Right lobe of liver (tissue), 6 donors: ENCODE data around the gene CLEC7A. TPM values are rescaled to one million over a fixed set of nuclear protein-coding genes. Genes with fewer than 3 reads are reported as not detected.

Experiments
- ATAC-seq, 4 donors: fragments of 200-7000 bp; cut with Tn5 transposase; one replicate each; pipeline ENCODE4 v1.9.1; 2020; ENCODE audit warnings: mild to moderate bottlenecking in 4 of 4, moderate library complexity in 4 of 4
- DNase-seq, 3 donors: peaks; one replicate each; pipeline ENCODE4 v3.0.0-alpha.2; 2020
- H3K27ac ChIP-seq, 3 donors: fragments of 200-600 bp; one replicate each; pipeline ENCODE4 v1.8.0; 2022
- H3K27me3 ChIP-seq, 2 donors: fragments of 200-600 bp; one replicate each; pipeline ENCODE4 v1.8.0; 2022
- H3K36me3 ChIP-seq, 4 donors: fragments of 200-600 bp; sonication (generic) in 1 of 4; one replicate each; pipeline versions ENCODE4 v1.5.1 to v1.8.0; 2017 to 2022; ENCODE audit warnings: control low read depth in 1 of 4
- H3K4me1 ChIP-seq, 4 donors: fragments of 200-600 bp; sonication (generic) in 1 of 4; one replicate each; pipeline versions ENCODE4 v1.5.1 to v1.8.0; 2017 to 2022; ENCODE audit warnings: control low read depth in 1 of 4
- H3K4me3 ChIP-seq, 3 donors: fragments of 200-600 bp; one replicate each; pipeline ENCODE4 v1.8.0; 2022
- H3K9me3 ChIP-seq, 4 donors: fragments of 200-600 bp; sonication (generic) in 1 of 4; one replicate each; pipeline versions ENCODE4 v1.5.1 to v1.8.0; 2017 to 2022; ENCODE audit warnings: control low read depth in 1 of 4
- POLR2A ChIP-seq: fragments of 450-650 bp; IDR thresholded peaks from one replicate; pipeline ENCODE4 v1.6.1; 2017; ENCODE audit warnings: antibody characterized with exemption, mild to moderate bottlenecking
- WGBS: methylation state at CpG from one replicate; pipeline ENCODE4 v1.1.6; 2018; ENCODE audit warnings: low coverage, low lambda C conversion rate; ENCODE audit not compliant: insufficient coverage; ENCODE audit errors: missing lambda C conversion rate; 5-methylcytosine and 5-hydroxymethylcytosine counted together
- intact Hi-C, 2 donors: fragments of 100-400 bp; cut with DNase I; formaldehyde crosslinking; loops; one replicate each; pipeline versions ENCODE4 v1.11.2 to v1.14.1; 2022
- total RNA-seq, 6 experiments: library from RNA; depleted of rRNA in 2 of 6; stranded (reverse); fragments of >200 nt in 2 of 6; fragmentation: NEBNext Ultra II Directional in 3 of 6; extraction: Animal tissue kit (Norgen Biotek cat#: 25700) in 3 of 6; gene quantifications; one replicate each; pipeline versions ENCODE4 v1.1.0 to v1.2.4, GENCODE V29; 2016 to 2023
- TF ChIP-seq, protein P1 (sequence below), 4 donors: fragments of 200-600 bp in 3 of 4; fragments of 450-650 bp in 1 of 4; IDR thresholded peaks; one replicate each; pipeline versions ENCODE4 v1.5.1 to v1.8.0; 2016 to 2022; ENCODE audit warnings: antibody characterized with exemption in 4 of 4, mild to moderate bottlenecking in 2 of 4
- donor health status: DM: no; HTN: yes; CAD: no.
- donor health status: DM: no; HTN: no; CAD: no.
- donor health status: DM: no; HTN: no; CAD: no.
- donor health status: DM: no; HTN: yes; CAD: no.
- donor health status: DM: no; HTN: yes; CAD: no.

CLEC7A gene
- total RNA-seq, 6 experiments from 2014 or later = 1.6 to 9.5 (median 3.8) TPM

DNA sequence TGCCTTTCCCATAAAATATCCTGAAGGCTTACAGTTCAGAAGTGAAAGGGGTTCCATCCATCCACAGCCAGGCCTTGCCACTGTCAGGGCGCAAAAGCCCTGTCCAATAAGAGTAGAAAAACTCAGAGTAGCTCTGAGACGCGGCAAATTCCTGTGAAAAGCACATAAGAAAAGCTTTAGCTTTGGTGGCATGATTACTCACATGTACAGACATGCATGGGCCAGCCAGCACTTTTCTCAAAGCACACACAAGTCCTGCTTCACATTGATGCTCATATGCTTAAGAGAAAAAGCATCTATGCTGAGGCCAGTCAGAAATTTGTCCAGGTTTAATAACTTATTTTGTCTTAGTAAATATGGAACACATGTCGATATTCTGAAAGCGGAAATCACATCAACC lies 56.7 kb downstream of the CLEC7A start:
- TF ChIP-seq, protein P1, sequence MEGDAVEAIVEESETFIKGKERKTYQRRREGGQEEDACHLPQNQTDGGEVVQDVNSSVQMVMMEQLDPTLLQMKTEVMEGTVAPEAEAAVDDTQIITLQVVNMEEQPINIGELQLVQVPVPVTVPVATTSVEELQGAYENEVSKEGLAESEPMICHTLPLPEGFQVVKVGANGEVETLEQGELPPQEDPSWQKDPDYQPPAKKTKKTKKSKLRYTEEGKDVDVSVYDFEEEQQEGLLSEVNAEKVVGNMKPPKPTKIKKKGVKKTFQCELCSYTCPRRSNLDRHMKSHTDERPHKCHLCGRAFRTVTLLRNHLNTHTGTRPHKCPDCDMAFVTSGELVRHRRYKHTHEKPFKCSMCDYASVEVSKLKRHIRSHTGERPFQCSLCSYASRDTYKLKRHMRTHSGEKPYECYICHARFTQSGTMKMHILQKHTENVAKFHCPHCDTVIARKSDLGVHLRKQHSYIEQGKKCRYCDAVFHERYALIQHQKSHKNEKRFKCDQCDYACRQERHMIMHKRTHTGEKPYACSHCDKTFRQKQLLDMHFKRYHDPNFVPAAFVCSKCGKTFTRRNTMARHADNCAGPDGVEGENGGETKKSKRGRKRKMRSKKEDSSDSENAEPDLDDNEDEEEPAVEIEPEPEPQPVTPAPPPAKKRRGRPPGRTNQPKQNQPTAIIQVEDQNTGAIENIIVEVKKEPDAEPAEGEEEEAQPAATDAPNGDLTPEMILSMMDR (IDR thresholded peaks at IDR 0.05) = no peak
- no peak for TF ChIP-seq POLR2A
- Histone ChIP-seq H3K9me3 (no peaks in the 10 kb centered on the region), H3K27me3 (no peaks in the 10 kb centered on the region), H3K36me3 (no peaks in the 10 kb centered on the region), H3K4me3 (no peak overlapping the region), H3K4me1 (no peaks in the 10 kb centered on the region), H3K27ac (no peak overlapping the region)
- intact Hi-C loops = no loop called here
- ATAC-seq = no peak
- WGBS = 86% methylated on average over 3 of the region's 5 CpGs
- DNase-seq = no peak

DNA sequence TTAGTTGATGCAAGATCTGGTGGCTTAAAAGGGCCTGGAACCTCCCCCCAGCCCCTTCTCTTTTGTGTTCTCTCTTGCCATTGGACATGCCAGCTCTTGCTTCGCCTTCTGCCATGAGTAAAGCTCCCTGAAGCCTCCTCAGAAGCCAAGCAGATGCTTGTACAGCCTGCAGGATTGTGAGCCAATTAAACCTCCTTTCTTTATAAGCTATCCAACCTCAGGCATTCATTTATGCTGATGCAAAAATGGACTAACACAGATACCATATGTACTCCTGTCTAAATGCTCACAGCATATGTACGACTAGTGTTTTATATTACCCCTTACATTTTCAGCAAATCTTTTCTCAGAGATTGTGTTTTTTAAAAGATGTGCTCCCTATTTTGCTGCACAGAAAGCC lies 57.9 kb downstream of the CLEC7A start:
- Histone ChIP-seq H3K4me1 (no peaks in the 10 kb centered on the region), H3K4me3 (no peak overlapping the region), H3K27ac (no peak overlapping the region), H3K27me3 (no peaks in the 10 kb centered on the region), H3K9me3 (no peaks in the 10 kb centered on the region), H3K36me3 (no peaks in the 10 kb centered on the region)
- no peak for TF ChIP-seq POLR2A
- TF ChIP-seq, protein P1 (IDR thresholded peaks at IDR 0.05) = no peak
- WGBS = 91% methylated on average over 2 of the region's 2 CpGs
- DNase-seq = no peak
- intact Hi-C loops = no loop called here
- ATAC-seq = no peak

DNA sequence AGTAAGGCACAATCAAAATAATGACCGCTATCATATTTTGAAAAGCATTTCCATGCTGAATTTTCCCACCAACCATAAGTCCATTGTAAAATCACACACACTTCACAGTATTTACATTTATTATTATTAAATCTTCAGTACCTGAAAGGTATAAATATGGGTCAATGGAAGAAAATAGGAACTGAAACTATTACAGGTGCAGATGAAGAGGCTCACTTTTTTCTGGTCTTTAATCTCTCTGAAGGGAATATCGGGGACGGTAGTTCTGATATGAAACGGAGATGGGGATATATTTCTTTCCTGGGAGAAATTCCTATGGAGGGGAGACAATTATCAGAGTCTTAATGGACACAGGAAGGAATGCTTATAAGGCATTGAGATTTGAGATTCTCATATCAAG lies 59.6 kb downstream of the CLEC7A start:
- no peak overlapping the region for H3K4me3 ChIP-seq
- no peak overlapping the region for H3K27ac ChIP-seq
- WGBS = 73% methylated on average over 4 of the region's 4 CpGs
- no peaks in the 10 kb centered on the region for H3K36me3 ChIP-seq
- H3K27me3 ChIP-seq = no peaks in the 10 kb centered on the region
- DNase-seq = no peak
- no peaks in the 10 kb centered on the region for H3K9me3 ChIP-seq
- TF ChIP-seq, protein P1 (IDR thresholded peaks at IDR 0.05) = no peak
- no peak for TF ChIP-seq POLR2A
- no peak for ATAC-seq
- intact Hi-C loops = no loop called here
- H3K4me1 ChIP-seq = no peaks in the 10 kb centered on the region

DNA sequence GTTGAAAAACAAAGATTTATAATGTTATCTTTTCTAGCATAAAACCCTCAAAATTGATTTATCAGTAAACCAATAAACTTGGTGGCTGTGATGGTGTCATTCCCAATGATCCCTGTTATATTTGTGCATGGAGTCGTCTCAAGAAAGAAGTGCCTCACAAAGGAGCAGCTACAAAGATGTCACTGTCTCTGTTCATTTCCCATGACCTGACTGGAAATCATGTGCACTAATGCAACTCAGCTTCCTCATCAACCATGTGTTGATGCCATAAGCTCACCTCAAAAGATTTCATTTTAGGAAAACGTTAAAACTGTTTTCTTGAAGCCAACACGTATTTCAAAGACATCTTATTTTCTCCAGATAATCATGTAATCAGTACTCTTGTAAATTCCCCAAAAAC lies 60.0 kb downstream of the CLEC7A start:
- no peaks in the 10 kb centered on the region for H3K4me1 ChIP-seq
- DNase-seq (no peak), ATAC-seq (no peak)
- H3K27ac ChIP-seq = peak overlapping the region in 1 of 3 donors; percentile 76
- no peak overlapping the region for H3K4me3 ChIP-seq
- H3K9me3 ChIP-seq = no peaks in the 10 kb centered on the region
- TF ChIP-seq POLR2A = no peak
- TF ChIP-seq, protein P1 (IDR thresholded peaks at IDR 0.05) = no peak
- H3K36me3 ChIP-seq = no peaks in the 10 kb centered on the region
- WGBS = 6% methylated on average over 3 of the region's 3 CpGs
- intact Hi-C loops = no loop called here
- H3K27me3 ChIP-seq = no peaks in the 10 kb centered on the region

DNA sequence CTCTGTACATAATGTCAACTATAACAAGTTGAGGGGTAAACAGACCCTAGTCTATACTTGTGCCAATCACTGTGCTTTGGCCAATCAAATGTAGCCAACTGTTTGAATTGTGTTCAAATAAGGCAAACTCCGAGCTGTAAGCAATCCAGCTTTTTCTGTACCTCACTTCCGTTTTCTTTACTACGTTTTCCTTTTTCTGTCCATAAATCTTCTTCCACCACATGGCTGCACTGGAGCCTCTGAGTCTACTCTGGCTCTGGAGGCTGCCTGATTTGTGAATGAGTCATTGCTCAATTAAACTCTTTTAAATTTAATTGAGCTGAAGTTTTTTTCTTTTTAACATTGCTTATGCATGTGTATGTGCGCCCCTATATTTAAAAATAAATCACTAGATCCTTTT lies 60.9 kb downstream of the CLEC7A start:
- ATAC-seq (peak; percentile 33 to 58 (median 46)), DNase-seq (no peak)
- Histone ChIP-seq H3K9me3 (no peaks in the 10 kb centered on the region), H3K4me3 (no peak overlapping the region), H3K27me3 (no peaks in the 10 kb centered on the region), H3K36me3 (no peaks in the 10 kb centered on the region), H3K27ac (peak overlapping the region; percentile 13 to 76 (median 52)), H3K4me1 (no peaks in the 10 kb centered on the region)
- TF ChIP-seq, protein P1 (IDR thresholded peaks at IDR 0.05) = no peak
- no peak for TF ChIP-seq POLR2A
- 27% methylated on average over 4 of the region's 4 CpGs for WGBS
- intact Hi-C loops = no loop called here
